GM19035 (cell line): Measurements from ENCODE around the gene ZCCHC14.
"Not testable (repeated sequence)": the region's sequence is repeated elsewhere in the genome, so short reads cannot be mapped to it uniquely, and the experiment has no call there.

Experiments
- ATAC-seq: cut with Tn5 transposase; IDR thresholded peaks from one replicate; pipeline ENCODE4 v1.9.1; 2021; ENCODE audit not compliant: unreplicated experiment

The ZCCHC14 gene

GRCh38 chr16:87525352-87525751, 32.5 kb upstream of the ZCCHC14 start:
- no peak for ATAC-seq

- ATAC-seq: no peak
Measured at GRCh38 chr16:87524407-87524806, 31.6 kb upstream of the ZCCHC14 start.

- ATAC-seq: not testable (repeated sequence)
Measured at GRCh38 chr16:87523605-87524004, 30.8 kb upstream of the ZCCHC14 start.

GRCh38 chr16:87521764-87522163, 28.9 kb upstream of the ZCCHC14 start:
- ATAC-seq: not testable (repeated sequence)

- ATAC-seq: not testable (repeated sequence)
Measured at GRCh38 chr16:87519170-87519569, 26.3 kb upstream of the ZCCHC14 start.

- not testable (repeated sequence) for ATAC-seq
Measured at GRCh38 chr16:87518430-87519051, 25.7 kb upstream of the ZCCHC14 start.

GRCh38 chr16:87517610-87518429, 25.0 kb upstream of the ZCCHC14 start:
- ATAC-seq: not testable (repeated sequence)

GRCh38 chr16:87516361-87516760, 23.5 kb upstream of the ZCCHC14 start:
- ATAC-seq: no peak

- ATAC-seq: no peak
Measured at GRCh38 chr16:87515475-87516330, 22.9 kb upstream of the ZCCHC14 start.

- ATAC-seq: not testable (repeated sequence)
Measured at GRCh38 chr16:87509778-87510177, 17.0 kb upstream of the ZCCHC14 start.

GRCh38 chr16:87507351-87508069, 14.7 kb upstream of the ZCCHC14 start:
- no peak for ATAC-seq

- no peak for ATAC-seq
Measured at GRCh38 chr16:87506423-87507350, 13.9 kb upstream of the ZCCHC14 start.

- no peak for ATAC-seq
Measured at GRCh38 chr16:87505834-87506233, 13.0 kb upstream of the ZCCHC14 start.

- ATAC-seq: not testable (repeated sequence)
Measured at GRCh38 chr16:87503232-87503937, 10.6 kb upstream of the ZCCHC14 start.

- ATAC-seq: no peak
Measured at GRCh38 chr16:87502308-87502969, 9.6 kb upstream of the ZCCHC14 start.

GRCh38 chr16:87501117-87501516, 8.3 kb upstream of the ZCCHC14 start:
- no peak for ATAC-seq

GRCh38 chr16:87499189-87499486, 6.3 kb upstream of the ZCCHC14 start:
- ATAC-seq: no peak

GRCh38 chr16:87498324-87499188, 5.7 kb upstream of the ZCCHC14 start:
- ATAC-seq: no peak
